Measurements from ENCODE around the gene THYN1. TPM values are rescaled to one million over a fixed set of nuclear protein-coding genes. Genes with fewer than 3 reads are reported as not detected.

THYN1 gene
- total RNA-seq, 1 experiment from 2014 or later: 30.0 TPM

- no peak overlapping the region for H3K4me2 ChIP-seq (ENCODE audit: low read depth, low read length, poor library complexity, severe bottlenecking)
- no peaks in the 10 kb centered on the region for H3K27me3 ChIP-seq (ENCODE audit: low read length)
- no peak overlapping the region for H3K27ac ChIP-seq (ENCODE audit: low read length)
- no peaks in the 10 kb centered on the region for H3K9me3 ChIP-seq (ENCODE audit: low read length)
- peaks cover 4% of the 10 kb centered on the region; the same call in 1 of the 2 replicates for H4K20me1 ChIP-seq (ENCODE audit: insufficient read depth, low read depth, low read length)
- no peak for DNase-seq
- H3K4me1 ChIP-seq (ENCODE audit: low read length): no peaks in the 10 kb centered on the region
- H3K36me3 ChIP-seq (ENCODE audit: insufficient read depth, low read length): no peaks in the 10 kb centered on the region
- no peak overlapping the region for H3K9ac ChIP-seq (ENCODE audit: low read length)
- no peaks in the 10 kb centered on the region for H3K79me2 ChIP-seq (ENCODE audit: low read length)
- H2AFZ ChIP-seq (ENCODE audit: low read length): no peak overlapping the region
- H3K4me3 ChIP-seq (ENCODE audit: low read length): no peak overlapping the region
- H3K9me2 ChIP-seq (replicated peaks; ENCODE audit: insufficient read depth, low read length): no peaks in the 10 kb centered on the region
Observed at GRCh38 chr11:134236834-134237556, 16.2 kb downstream of the THYN1 start.

DNA sequence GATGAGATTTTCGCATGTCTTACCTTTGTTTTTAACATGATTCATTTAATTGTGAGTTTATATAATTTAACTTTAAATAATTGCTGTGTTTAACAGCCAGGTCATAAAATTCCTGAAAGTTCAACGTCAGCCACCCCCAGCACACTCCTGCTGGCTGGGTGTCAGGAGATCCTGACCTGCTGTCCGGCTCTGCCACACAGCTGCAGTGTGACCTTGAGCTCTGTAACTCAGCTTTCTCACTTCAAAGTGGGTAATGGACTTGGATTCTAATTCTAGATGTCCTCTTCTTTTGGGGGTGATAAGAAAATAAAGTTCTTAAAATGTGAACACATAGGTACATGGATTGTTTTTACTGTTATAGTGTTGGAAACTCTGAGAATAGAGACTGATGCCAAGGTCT is 17.8 kb downstream of the THYN1 start:
- H3K27me3 ChIP-seq (ENCODE audit: low read length): no peaks in the 10 kb centered on the region
- H3K4me2 ChIP-seq (ENCODE audit: low read depth, low read length, poor library complexity, severe bottlenecking): no peak overlapping the region
- H3K4me3 ChIP-seq (ENCODE audit: low read length): no peak overlapping the region
- no peak overlapping the region for H2AFZ ChIP-seq (ENCODE audit: low read length)
- no peaks in the 10 kb centered on the region for H3K36me3 ChIP-seq (ENCODE audit: insufficient read depth, low read length)
- no peaks in the 10 kb centered on the region for H3K9me2 ChIP-seq (replicated peaks; ENCODE audit: insufficient read depth, low read length)
- H3K27ac ChIP-seq (ENCODE audit: low read length): no peak overlapping the region
- no peaks in the 10 kb centered on the region for H3K79me2 ChIP-seq (ENCODE audit: low read length)
- peaks cover 17% of the 10 kb centered on the region; the same call in 1 of the 2 replicates for H4K20me1 ChIP-seq (ENCODE audit: insufficient read depth, low read depth, low read length)
- H3K9me3 ChIP-seq (ENCODE audit: low read length): no peaks in the 10 kb centered on the region
- H3K9ac ChIP-seq (ENCODE audit: low read length): no peak overlapping the region
- H3K4me1 ChIP-seq (ENCODE audit: low read length): peaks cover 4% of the 10 kb centered on the region
- DNase-seq: no peak

DNA sequence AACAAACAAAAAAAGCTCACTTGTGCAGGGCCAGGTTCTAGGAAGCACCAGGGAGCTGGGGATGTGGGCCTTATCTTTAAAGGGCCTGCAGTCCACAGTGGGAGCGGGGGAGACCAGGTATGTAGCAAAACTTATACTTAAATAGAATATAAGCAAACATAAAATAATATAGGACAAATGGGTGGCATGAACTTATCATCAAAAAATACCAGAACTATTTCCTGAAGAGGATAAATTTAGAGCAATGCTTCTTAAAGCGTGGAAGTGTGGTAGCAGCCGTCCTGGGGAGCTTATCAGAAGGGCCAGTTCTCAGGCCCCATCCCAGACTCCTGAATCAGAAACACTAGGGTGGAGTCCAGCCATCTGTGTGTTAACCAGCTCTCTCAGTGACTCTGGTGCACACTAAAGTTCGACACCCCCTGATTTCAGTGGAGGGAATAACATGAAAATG is 19.4 kb downstream of the THYN1 start:
- no peaks in the 10 kb centered on the region for H3K36me3 ChIP-seq (ENCODE audit: insufficient read depth, low read length)
- H3K9me3 ChIP-seq (ENCODE audit: low read length): no peaks in the 10 kb centered on the region
- H3K79me2 ChIP-seq (ENCODE audit: low read length): no peaks in the 10 kb centered on the region
- H3K4me3 ChIP-seq (ENCODE audit: low read length): no peak overlapping the region
- peaks cover 16% of the 10 kb centered on the region for H3K4me1 ChIP-seq (ENCODE audit: low read length)
- no peak for DNase-seq
- H3K9ac ChIP-seq (ENCODE audit: low read length): no peak overlapping the region
- H3K27me3 ChIP-seq (ENCODE audit: low read length): no peaks in the 10 kb centered on the region
- H2AFZ ChIP-seq (ENCODE audit: low read length): no peak overlapping the region
- no peaks in the 10 kb centered on the region for H3K9me2 ChIP-seq (replicated peaks; ENCODE audit: insufficient read depth, low read length)
- H4K20me1 ChIP-seq (ENCODE audit: insufficient read depth, low read depth, low read length): peaks cover 33% of the 10 kb centered on the region; the same call in 1 of the 2 replicates
- no peak overlapping the region for H3K27ac ChIP-seq (ENCODE audit: low read length)
- no peak overlapping the region for H3K4me2 ChIP-seq (ENCODE audit: low read depth, low read length, poor library complexity, severe bottlenecking)

- Histone ChIP-seq H3K9me3 (ENCODE audit: low read length) (no peaks in the 10 kb centered on the region), H3K9ac (ENCODE audit: low read length) (no peak overlapping the region), H4K20me1 (ENCODE audit: insufficient read depth, low read depth, low read length) (peaks cover 33% of the 10 kb centered on the region; the same call in 1 of the 2 replicates), H3K27ac (ENCODE audit: low read length) (no peak overlapping the region), H3K27me3 (ENCODE audit: low read length) (no peaks in the 10 kb centered on the region), H3K9me2 (replicated peaks; ENCODE audit: insufficient read depth, low read length) (no peaks in the 10 kb centered on the region), H3K4me2 (ENCODE audit: low read depth, low read length, poor library complexity, severe bottlenecking) (no peak overlapping the region), H3K36me3 (ENCODE audit: insufficient read depth, low read length) (no peaks in the 10 kb centered on the region), H3K4me1 (ENCODE audit: low read length) (peaks cover 21% of the 10 kb centered on the region), H2AFZ (ENCODE audit: low read length) (no peak overlapping the region), H3K79me2 (ENCODE audit: low read length) (no peaks in the 10 kb centered on the region), H3K4me3 (ENCODE audit: low read length) (no peak overlapping the region)
- DNase-seq: no peak
Observed at GRCh38 chr11:134231958-134232659, 21.0 kb downstream of the THYN1 start.

GRCh38 chr11:134230339-134230738 is 22.8 kb downstream of the THYN1 start:
- no peaks in the 10 kb centered on the region for H3K9me3 ChIP-seq (ENCODE audit: low read length)
- no peak overlapping the region for H3K4me2 ChIP-seq (ENCODE audit: low read depth, low read length, poor library complexity, severe bottlenecking)
- H3K27me3 ChIP-seq (ENCODE audit: low read length): no peaks in the 10 kb centered on the region
- H3K4me1 ChIP-seq (ENCODE audit: low read length): peaks cover 28% of the 10 kb centered on the region
- H3K36me3 ChIP-seq (ENCODE audit: insufficient read depth, low read length): no peaks in the 10 kb centered on the region
- no peaks in the 10 kb centered on the region for H3K79me2 ChIP-seq (ENCODE audit: low read length)
- no peak overlapping the region for H3K27ac ChIP-seq (ENCODE audit: low read length)
- no peak for DNase-seq
- H3K9me2 ChIP-seq (replicated peaks; ENCODE audit: insufficient read depth, low read length): no peaks in the 10 kb centered on the region
- H3K9ac ChIP-seq (ENCODE audit: low read length): no peak overlapping the region
- no peak overlapping the region for H3K4me3 ChIP-seq (ENCODE audit: low read length)
- H2AFZ ChIP-seq (ENCODE audit: low read length): no peak overlapping the region
- H4K20me1 ChIP-seq (ENCODE audit: insufficient read depth, low read depth, low read length): peaks cover 39% of the 10 kb centered on the region; the same call in 1 of the 2 replicates

GRCh38 chr11:134229126-134229790 is 23.9 kb downstream of the THYN1 start:
- Histone ChIP-seq H2AFZ (ENCODE audit: low read length) (no peak overlapping the region), H3K9me2 (replicated peaks; ENCODE audit: insufficient read depth, low read length) (no peaks in the 10 kb centered on the region), H3K4me1 (ENCODE audit: low read length) (peaks cover 31% of the 10 kb centered on the region), H3K27ac (ENCODE audit: low read length) (no peak overlapping the region), H3K9ac (ENCODE audit: low read length) (no peak overlapping the region), H3K4me3 (ENCODE audit: low read length) (no peak overlapping the region), H3K27me3 (ENCODE audit: low read length) (no peaks in the 10 kb centered on the region), H4K20me1 (ENCODE audit: insufficient read depth, low read depth, low read length) (peaks cover 39% of the 10 kb centered on the region; the same call in 1 of the 2 replicates), H3K36me3 (ENCODE audit: insufficient read depth, low read length) (no peaks in the 10 kb centered on the region), H3K9me3 (ENCODE audit: low read length) (no peaks in the 10 kb centered on the region), H3K79me2 (ENCODE audit: low read length) (no peaks in the 10 kb centered on the region), H3K4me2 (ENCODE audit: low read depth, low read length, poor library complexity, severe bottlenecking) (no peak overlapping the region)
- DNase-seq: no peak

DNA sequence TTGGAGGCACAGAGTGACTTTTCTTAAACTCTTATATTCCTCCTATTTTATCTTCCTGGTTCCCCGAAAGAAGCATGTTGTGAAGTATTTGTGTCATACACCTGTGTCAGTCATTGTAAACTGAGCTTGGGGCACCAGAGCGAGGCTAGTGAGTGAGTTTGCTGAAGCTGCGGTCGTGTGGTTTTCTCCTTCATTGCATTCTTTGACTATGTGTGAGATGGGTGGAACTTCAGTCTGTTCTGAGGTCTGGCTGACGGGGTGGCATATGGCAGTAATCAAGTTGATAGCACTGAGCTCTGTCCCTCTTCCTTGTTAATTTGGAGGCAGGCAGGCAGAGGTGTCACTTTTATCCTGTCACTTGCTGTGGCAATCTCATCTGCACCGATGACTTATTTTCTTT is 24.5 kb downstream of the THYN1 start:
- no peaks in the 10 kb centered on the region for H3K9me3 ChIP-seq (ENCODE audit: low read length)
- peaks cover 34% of the 10 kb centered on the region for H3K4me1 ChIP-seq (ENCODE audit: low read length)
- H3K4me3 ChIP-seq (ENCODE audit: low read length): no peak overlapping the region
- peaks cover 39% of the 10 kb centered on the region; the same call in 1 of the 2 replicates for H4K20me1 ChIP-seq (ENCODE audit: insufficient read depth, low read depth, low read length)
- peak; percentile 80 for DNase-seq
- no peak overlapping the region for H2AFZ ChIP-seq (ENCODE audit: low read length)
- no peak overlapping the region for H3K9ac ChIP-seq (ENCODE audit: low read length)
- no peaks in the 10 kb centered on the region for H3K36me3 ChIP-seq (ENCODE audit: insufficient read depth, low read length)
- no peaks in the 10 kb centered on the region for H3K27me3 ChIP-seq (ENCODE audit: low read length)
- no peaks in the 10 kb centered on the region for H3K9me2 ChIP-seq (replicated peaks; ENCODE audit: insufficient read depth, low read length)
- H3K27ac ChIP-seq (ENCODE audit: low read length): no peak overlapping the region
- no peak overlapping the region for H3K4me2 ChIP-seq (ENCODE audit: low read depth, low read length, poor library complexity, severe bottlenecking)
- no peaks in the 10 kb centered on the region for H3K79me2 ChIP-seq (ENCODE audit: low read length)

DNA sequence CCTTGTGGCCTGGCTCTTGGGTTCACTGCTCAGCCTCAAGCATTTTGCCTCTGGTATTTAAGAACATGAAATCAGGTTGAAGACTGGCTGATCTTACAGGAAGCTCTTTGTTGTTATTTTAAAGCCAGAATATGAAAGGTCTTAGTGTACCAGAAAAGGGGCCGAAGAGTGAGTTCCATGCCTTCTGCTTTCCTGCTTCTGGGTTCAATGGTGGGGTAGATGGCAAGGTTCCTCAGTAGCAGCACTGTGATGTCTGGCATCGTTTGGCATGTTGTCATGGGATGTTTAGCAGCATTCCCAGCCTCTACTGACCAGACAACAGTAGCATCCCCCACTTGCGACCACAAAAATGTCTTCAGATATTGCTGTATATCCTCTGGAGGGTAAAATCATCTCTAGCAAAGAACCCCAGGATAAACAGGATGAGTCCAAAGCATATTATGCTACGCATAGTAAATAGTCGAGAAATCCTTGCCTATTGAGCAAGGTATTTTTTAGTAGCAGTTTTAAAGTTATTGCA is 26.3 kb downstream of the THYN1 start:
- Histone ChIP-seq H3K9me2 (replicated peaks; ENCODE audit: insufficient read depth, low read length) (no peaks in the 10 kb centered on the region), H2AFZ (ENCODE audit: low read length) (no peak overlapping the region), H3K27ac (ENCODE audit: low read length) (no peak overlapping the region), H3K4me3 (ENCODE audit: low read length) (no peak overlapping the region), H3K4me2 (ENCODE audit: low read depth, low read length, poor library complexity, severe bottlenecking) (no peak overlapping the region), H4K20me1 (ENCODE audit: insufficient read depth, low read depth, low read length) (peaks cover 36% of the 10 kb centered on the region; the same call in 1 of the 2 replicates), H3K27me3 (ENCODE audit: low read length) (no peaks in the 10 kb centered on the region), H3K79me2 (ENCODE audit: low read length) (peaks cover 17% of the 10 kb centered on the region), H3K9me3 (ENCODE audit: low read length) (no peaks in the 10 kb centered on the region), H3K9ac (ENCODE audit: low read length) (no peak overlapping the region), H3K36me3 (ENCODE audit: insufficient read depth, low read length) (no peaks in the 10 kb centered on the region), H3K4me1 (ENCODE audit: low read length) (peaks cover 47% of the 10 kb centered on the region)
- DNase-seq: no peak
